HAP-1 (cell line): ENCODE measurements around the gene TNFSF9.
A peak's percentile ranks its signal among the peaks of the same experiment; 100 is the strongest.

ENCODE experiments used
- DNase-seq, 2 experiments: peaks; one replicate each; pipeline ENCODE4 v3.0.0-alpha.2; 2016 to 2020; ENCODE audit warnings: low spot score in 2 of 2
- H3K27me3 ChIP-seq: fragments of 250-450 bp; sonication (Bioruptor Pico); 2 replicates; pipeline ENCODE4 v1.5.1; 2020; ENCODE audit warnings: low read depth, mild to moderate bottlenecking, moderate library complexity
- H3K36me3 ChIP-seq: fragments of 250-450 bp; sonication (Bioruptor Pico); replicated peaks from 2 replicates; pipeline ENCODE4 v1.5.1; 2020; ENCODE audit warnings: mild to moderate bottlenecking
- H3K4me1 ChIP-seq: fragments of 250-450 bp; sonication (Bioruptor Pico); 2 replicates; pipeline ENCODE4 v1.5.1; 2020; ENCODE audit warnings: mild to moderate bottlenecking
- H3K4me3 ChIP-seq: fragments of 250-450 bp; sonication (Bioruptor Pico); 2 replicates; pipeline ENCODE4 v1.5.1; 2020; ENCODE audit warnings: mild to moderate bottlenecking, moderate library complexity
- H3K9me3 ChIP-seq: fragments of 250-450 bp; sonication (Bioruptor Pico); 2 replicates; pipeline ENCODE4 v1.5.1; 2020; ENCODE audit warnings: mild to moderate bottlenecking, moderate library complexity
- in situ Hi-C: fragments of 300-500 bp; cut with MboI; formaldehyde crosslinking; loops from 3 replicates; pipeline ENCODE4 v1.14.3; 2020; ENCODE audit warnings: low sequenced_read_pairs, inconsistent platforms, mixed read lengths

TNFSF9 gene

GRCh38 chr19:6516659-6517291, 14.1 kb upstream of the TNFSF9 start:
- peak; percentile 82 to 97 for DNase-seq
- in situ Hi-C loops, result loop anchor here (5.0 to 25.0 kb wide), 3 partner anchors 116 to 346 kb away; partner anchors contain the start of genes GPR108 and TRIP10
- peak overlapping the region; percentile 56 for H3K4me3 ChIP-seq

GRCh38 chr19:6518145-6518911, 12.5 kb upstream of the TNFSF9 start:
- Histone ChIP-seq H3K9me3 (no peaks in the 10 kb centered on the region), H3K27me3 (no peaks in the 10 kb centered on the region), H3K36me3 (no peaks in the 10 kb centered on the region), H3K4me1 (peaks cover 3% of the 10 kb centered on the region), H3K4me3 (no peak overlapping the region)
- no peak for DNase-seq
- in situ Hi-C loops, result loop anchor here (5.0 to 25.0 kb wide), 3 partner anchors 114 to 344 kb away; partner anchors contain the start of genes GPR108 and TRIP10

More at GRCh38 chr19:6516659-6517291, 14.1 kb upstream of the TNFSF9 start:
- H3K9me3 ChIP-seq, result no peaks in the 10 kb centered on the region
- no peaks in the 10 kb centered on the region for H3K36me3 ChIP-seq
- H3K4me1 ChIP-seq, result peaks cover 3% of the 10 kb centered on the region
- H3K27me3 ChIP-seq, result no peaks in the 10 kb centered on the region

GRCh38 chr19:6519289-6519688, 11.5 kb upstream of the TNFSF9 start:
- DNase-seq, result no peak
- H3K9me3 ChIP-seq, result no peaks in the 10 kb centered on the region
- in situ Hi-C loops, result loop anchor here (5.0 to 25.0 kb wide), 3 partner anchors 113 to 343 kb away; partner anchors contain the start of genes GPR108 and TRIP10
- H3K4me3 ChIP-seq, result no peak overlapping the region
- no peaks in the 10 kb centered on the region for H3K36me3 ChIP-seq
- no peaks in the 10 kb centered on the region for H3K27me3 ChIP-seq
- peaks cover 3% of the 10 kb centered on the region for H3K4me1 ChIP-seq

GRCh38 chr19:6521718-6522646, 8.8 kb upstream of the TNFSF9 start:
- DNase-seq, result no peak
- Histone ChIP-seq H3K4me1 (peaks cover 3% of the 10 kb centered on the region), H3K4me3 (no peak overlapping the region), H3K36me3 (no peaks in the 10 kb centered on the region), H3K9me3 (no peaks in the 10 kb centered on the region), H3K27me3 (no peaks in the 10 kb centered on the region)
- in situ Hi-C loops, result loop anchor here (25.0 kb wide), 1 partner anchor 340 kb away; no protein-coding TSS in a partner anchor

- DNase-seq, result no peak
- Histone ChIP-seq H3K4me3 (no peak overlapping the region), H3K4me1 (no peaks in the 10 kb centered on the region), H3K36me3 (no peaks in the 10 kb centered on the region), H3K27me3 (no peaks in the 10 kb centered on the region), H3K9me3 (no peaks in the 10 kb centered on the region)
- in situ Hi-C loops, result loop anchor here (25.0 kb wide), 1 partner anchor 340 kb away; no protein-coding TSS in a partner anchor
Observed at GRCh38 chr19:6522712-6523111, 8.1 kb upstream of the TNFSF9 start.

GRCh38 chr19:6524311-6524710, 6.5 kb upstream of the TNFSF9 start:
- Histone ChIP-seq H3K9me3 (no peaks in the 10 kb centered on the region), H3K4me3 (no peak overlapping the region), H3K27me3 (no peaks in the 10 kb centered on the region), H3K36me3 (no peaks in the 10 kb centered on the region), H3K4me1 (peaks cover 7% of the 10 kb centered on the region; the same call in 1 of the 2 replicates)
- in situ Hi-C loops, result loop anchor here (25.0 kb wide), 1 partner anchor 338 kb away; no protein-coding TSS in a partner anchor
- no peak for DNase-seq

GRCh38 chr19:6527893-6528543, 2.8 kb upstream of the TNFSF9 start:
- no peaks in the 10 kb centered on the region; the same call in 1 of the 2 replicates for H3K36me3 ChIP-seq
- in situ Hi-C loops, result no loop called here
- peaks cover 12% of the 10 kb centered on the region for H3K4me1 ChIP-seq
- H3K9me3 ChIP-seq, result no peaks in the 10 kb centered on the region
- no peaks in the 10 kb centered on the region for H3K27me3 ChIP-seq
- DNase-seq, result no peak
- H3K4me3 ChIP-seq, result no peak overlapping the region

- H3K27me3 ChIP-seq, result no peaks in the 10 kb centered on the region
- DNase-seq, result peak in 1 of 2 experiments; percentile 53
- peaks cover 12% of the 10 kb centered on the region for H3K4me1 ChIP-seq
- in situ Hi-C loops, result no loop called here
- no peak overlapping the region for H3K4me3 ChIP-seq
- H3K9me3 ChIP-seq, result no peaks in the 10 kb centered on the region
- no peaks in the 10 kb centered on the region; the same call in 1 of the 2 replicates for H3K36me3 ChIP-seq
Observed at GRCh38 chr19:6528544-6529121, 2.2 kb upstream of the TNFSF9 start.

GRCh38 chr19:6529351-6529750, 1.5 kb upstream of the TNFSF9 start:
- Histone ChIP-seq H3K9me3 (no peaks in the 10 kb centered on the region), H3K4me3 (no peak overlapping the region), H3K36me3 (no peaks in the 10 kb centered on the region; the same call in 1 of the 2 replicates), H3K4me1 (peaks cover 12% of the 10 kb centered on the region), H3K27me3 (no peaks in the 10 kb centered on the region)
- in situ Hi-C loops, result no loop called here
- DNase-seq, result no peak

GRCh38 chr19:6529937-6530385, 865 bp upstream of the TNFSF9 start:
- in situ Hi-C loops, result no loop called here
- Histone ChIP-seq H3K4me1 (peaks cover 12% of the 10 kb centered on the region), H3K36me3 (peaks cover 5% of the 10 kb centered on the region), H3K27me3 (no peaks in the 10 kb centered on the region), H3K9me3 (no peaks in the 10 kb centered on the region), H3K4me3 (peak overlapping the region; percentile 78)
- DNase-seq, result no peak

- Histone ChIP-seq H3K4me1 (peaks cover 12% of the 10 kb centered on the region), H3K27me3 (no peaks in the 10 kb centered on the region), H3K4me3 (peak overlapping the region; percentile 78), H3K9me3 (no peaks in the 10 kb centered on the region; the same call in 1 of the 2 replicates), H3K36me3 (peaks cover 17% of the 10 kb centered on the region)
- in situ Hi-C loops, result no loop called here
- no peak for DNase-seq
Observed at GRCh38 chr19:6531163-6531955, 533 bp downstream of the TNFSF9 start.

- H3K9me3 ChIP-seq, result no peaks in the 10 kb centered on the region; the same call in 1 of the 2 replicates
- peaks cover 12% of the 10 kb centered on the region for H3K4me1 ChIP-seq
- in situ Hi-C loops, result no loop called here
- H3K27me3 ChIP-seq, result no peaks in the 10 kb centered on the region
- peak overlapping the region; percentile 78 for H3K4me3 ChIP-seq
- H3K36me3 ChIP-seq, result peaks cover 21% of the 10 kb centered on the region
- no peak for DNase-seq
Observed at GRCh38 chr19:6531956-6532243, 1.1 kb downstream of the TNFSF9 start.
